Uterus (tissue), 2 donors: ENCODE results near the gene NUCB2.

Experiments used
- POLR2A ChIP-seq, 2 donors: fragments of 450-650 bp; IDR thresholded peaks; one replicate each; pipeline ENCODE4 v1.6.1; 2016; ENCODE audit warnings: antibody characterized with exemption in 2 of 2, mild to moderate bottlenecking in 1 of 2, moderate library complexity in 1 of 2
- TF ChIP-seq, protein P1 (sequence below), 4 experiments: fragments of 200-600 bp in 2 of 4; fragments of 450-650 bp in 2 of 4; sonication (generic) in 2 of 4; IDR thresholded peaks; one replicate each; pipeline ENCODE4 v1.5.1; 2016 to 2019; ENCODE audit warnings: antibody characterized with exemption in 4 of 4, mild to moderate bottlenecking in 2 of 4, moderate library complexity in 1 of 4

DNA sequence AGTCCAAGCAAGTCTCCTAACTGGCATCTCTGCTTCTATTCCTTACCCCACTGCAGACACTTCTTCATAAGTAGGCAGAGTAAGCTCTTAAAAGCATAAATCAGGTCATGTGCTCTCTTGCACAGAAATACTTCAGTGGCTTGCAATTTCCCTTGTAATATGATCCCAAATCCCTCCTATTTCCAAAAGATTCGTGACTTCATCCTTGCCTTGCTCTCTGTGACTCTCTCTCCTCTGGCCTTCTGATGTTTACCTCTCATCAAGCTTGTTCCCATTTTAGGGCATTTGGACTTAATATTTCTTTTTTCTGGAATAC is 37.7 kb downstream of the NUCB2 start:
- no peak for TF ChIP-seq POLR2A (IDR thresholded peaks at IDR 0.05)
- TF ChIP-seq, protein P1, sequence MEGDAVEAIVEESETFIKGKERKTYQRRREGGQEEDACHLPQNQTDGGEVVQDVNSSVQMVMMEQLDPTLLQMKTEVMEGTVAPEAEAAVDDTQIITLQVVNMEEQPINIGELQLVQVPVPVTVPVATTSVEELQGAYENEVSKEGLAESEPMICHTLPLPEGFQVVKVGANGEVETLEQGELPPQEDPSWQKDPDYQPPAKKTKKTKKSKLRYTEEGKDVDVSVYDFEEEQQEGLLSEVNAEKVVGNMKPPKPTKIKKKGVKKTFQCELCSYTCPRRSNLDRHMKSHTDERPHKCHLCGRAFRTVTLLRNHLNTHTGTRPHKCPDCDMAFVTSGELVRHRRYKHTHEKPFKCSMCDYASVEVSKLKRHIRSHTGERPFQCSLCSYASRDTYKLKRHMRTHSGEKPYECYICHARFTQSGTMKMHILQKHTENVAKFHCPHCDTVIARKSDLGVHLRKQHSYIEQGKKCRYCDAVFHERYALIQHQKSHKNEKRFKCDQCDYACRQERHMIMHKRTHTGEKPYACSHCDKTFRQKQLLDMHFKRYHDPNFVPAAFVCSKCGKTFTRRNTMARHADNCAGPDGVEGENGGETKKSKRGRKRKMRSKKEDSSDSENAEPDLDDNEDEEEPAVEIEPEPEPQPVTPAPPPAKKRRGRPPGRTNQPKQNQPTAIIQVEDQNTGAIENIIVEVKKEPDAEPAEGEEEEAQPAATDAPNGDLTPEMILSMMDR (IDR thresholded peaks at IDR 0.05) = no peak
